ENCODE results near the gene GOLGA6A. TPM values are rescaled to one million over a fixed set of nuclear protein-coding genes. Genes with fewer than 3 reads are reported as not detected.

GOLGA6A gene
- total RNA-seq, 2 experiments from 2014 or later = 0.63 to 0.76 TPM

- no peaks in the 10 kb centered on the region for H3K36me3 ChIP-seq (ENCODE audit: insufficient read depth, low read length)
- no peak overlapping the region for H2AFZ ChIP-seq (ENCODE audit: low read length)
- H3K9me2 ChIP-seq (ENCODE audit: insufficient read depth, low read length) = no peaks in the 10 kb centered on the region
- CTCF ChIA-PET (ENCODE audit: unreplicated experiment) = no interaction called here
- no peak overlapping the region for H3K27ac ChIP-seq (ENCODE audit: low read depth, low read length, poor library complexity, severe bottlenecking)
- intact Hi-C loops (cut with micrococcal nuclease; ENCODE audit: unreplicated experiment) = no loop called here
- POLR2A ChIA-PET = no interaction called here
- no peaks in the 10 kb centered on the region for H3K4me1 ChIP-seq (ENCODE audit: insufficient read depth, low read length, poor library complexity, severe bottlenecking)
- no peak overlapping the region for H3K4me2 ChIP-seq (ENCODE audit: low read length)
- no peak overlapping the region for H3K4me3 ChIP-seq (ENCODE audit: low read depth, low read length, poor library complexity, severe bottlenecking)
- no peaks in the 10 kb centered on the region for H4K20me1 ChIP-seq (ENCODE audit: insufficient read depth, low read length)
- TF ChIP-seq EZH2phosphoT487 (IDR thresholded peaks at IDR 0.05; ENCODE audit: borderline replicate concordance, low read depth, low read length) (no peak), CTCF (conservative IDR thresholded peaks at IDR 0.05; ENCODE audit: low read length) (no peak)
- no peaks in the 10 kb centered on the region for H3K9me3 ChIP-seq (ENCODE audit: low read length)
- no peak for DNase-seq (ENCODE audit: low spot score)
- BruUV-seq (replicated peaks) = no TSS peak
- H3K79me2 ChIP-seq (ENCODE audit: insufficient read depth, low read depth, low read length) = no peaks in the 10 kb centered on the region
Observed at GRCh38 chr15:74041777-74042435, 40.4 kb downstream of the GOLGA6A start.

GRCh38 chr15:74041311-74041756, 41.0 kb downstream of the GOLGA6A start:
- no peaks in the 10 kb centered on the region for H4K20me1 ChIP-seq (ENCODE audit: insufficient read depth, low read length)
- H2AFZ ChIP-seq (ENCODE audit: low read length) = no peak overlapping the region
- intact Hi-C loops (cut with micrococcal nuclease; ENCODE audit: unreplicated experiment) = no loop called here
- DNase-seq (ENCODE audit: low spot score) = no peak
- no peaks in the 10 kb centered on the region for H3K4me1 ChIP-seq (ENCODE audit: insufficient read depth, low read length, poor library complexity, severe bottlenecking)
- H3K9me2 ChIP-seq (ENCODE audit: insufficient read depth, low read length) = no peaks in the 10 kb centered on the region
- ChIA-PET CTCF (ENCODE audit: unreplicated experiment) (no interaction called here), POLR2A (no interaction called here)
- TF ChIP-seq CTCF (conservative IDR thresholded peaks at IDR 0.05; ENCODE audit: low read length) = no peak
- no peak for TF ChIP-seq EZH2phosphoT487 (IDR thresholded peaks at IDR 0.05; ENCODE audit: borderline replicate concordance, low read depth, low read length)
- no peaks in the 10 kb centered on the region for H3K9me3 ChIP-seq (ENCODE audit: low read length)
- H3K36me3 ChIP-seq (ENCODE audit: insufficient read depth, low read length) = no peaks in the 10 kb centered on the region
- H3K79me2 ChIP-seq (ENCODE audit: insufficient read depth, low read depth, low read length) = no peaks in the 10 kb centered on the region
- no peak overlapping the region for H3K4me3 ChIP-seq (ENCODE audit: low read depth, low read length, poor library complexity, severe bottlenecking)
- no TSS peak for BruUV-seq (replicated peaks)
- no peak overlapping the region for H3K4me2 ChIP-seq (ENCODE audit: low read length)
- H3K27ac ChIP-seq (ENCODE audit: low read depth, low read length, poor library complexity, severe bottlenecking) = no peak overlapping the region

- H3K36me3 ChIP-seq (ENCODE audit: insufficient read depth, low read length) = no peaks in the 10 kb centered on the region
Observed at GRCh38 chr15:74040109-74040850, 42.1 kb downstream of the GOLGA6A start.

More at GRCh38 chr15:74040109-74040850, 42.1 kb downstream of the GOLGA6A start:
- POLR2A ChIA-PET = interaction anchor here (0.7 kb wide), 1 partner anchor 69 kb away, joined by 3 read pairs; no protein-coding TSS in a partner anchor
- no peaks in the 10 kb centered on the region for H3K9me3 ChIP-seq (ENCODE audit: low read length)
- TF ChIP-seq EZH2phosphoT487 (IDR thresholded peaks at IDR 0.05; ENCODE audit: borderline replicate concordance, low read depth, low read length) (no peak), CTCF (conservative IDR thresholded peaks at IDR 0.05; ENCODE audit: low read length) (no peak)
- DNase-seq (ENCODE audit: low spot score) = no peak
- no peaks in the 10 kb centered on the region for H3K79me2 ChIP-seq (ENCODE audit: insufficient read depth, low read depth, low read length)
- no peaks in the 10 kb centered on the region for H3K4me1 ChIP-seq (ENCODE audit: insufficient read depth, low read length, poor library complexity, severe bottlenecking)
- intact Hi-C loops (cut with micrococcal nuclease; ENCODE audit: unreplicated experiment) = no loop called here
- no peaks in the 10 kb centered on the region for H4K20me1 ChIP-seq (ENCODE audit: insufficient read depth, low read length)
- CTCF ChIA-PET (ENCODE audit: unreplicated experiment) = no interaction called here
- H3K9me2 ChIP-seq (ENCODE audit: insufficient read depth, low read length) = no peaks in the 10 kb centered on the region
- no peak overlapping the region for H3K4me3 ChIP-seq (ENCODE audit: low read depth, low read length, poor library complexity, severe bottlenecking)
- H2AFZ ChIP-seq (ENCODE audit: low read length) = no peak overlapping the region
- H3K27ac ChIP-seq (ENCODE audit: low read depth, low read length, poor library complexity, severe bottlenecking) = no peak overlapping the region
- no TSS peak for BruUV-seq (replicated peaks)
- no peak overlapping the region for H3K4me2 ChIP-seq (ENCODE audit: low read length)

Data from OCI-LY7 (cell line).